ENCODE measurements around the gene OR51T1. TPM values are rescaled to one million over a fixed set of nuclear protein-coding genes. Genes with fewer than 3 reads are reported as not detected.

The OR51T1 gene
- total and polyA plus RNA-seq, 2 donors (not counting 3 experiments of a cell fraction or from before 2014, with no cell fraction given) = not detected

DNA sequence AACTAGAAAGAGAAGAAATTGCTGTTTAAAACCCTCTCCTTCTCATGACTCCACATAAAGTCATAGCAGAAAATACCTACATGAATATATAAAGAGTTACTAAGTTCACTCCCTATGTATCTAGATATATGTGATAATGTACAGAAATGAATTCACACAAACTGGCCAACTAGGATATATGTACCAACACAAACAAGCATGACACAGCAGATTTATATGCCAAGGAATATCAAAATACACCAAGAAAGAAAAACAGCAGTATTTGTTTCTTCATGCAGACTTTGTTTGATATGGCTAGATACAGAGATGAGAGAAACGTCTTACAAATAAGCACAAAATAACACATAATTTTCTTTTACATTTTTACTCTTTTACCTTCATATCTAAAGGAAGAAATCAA lies 40.6 kb downstream of the OR51T1 start:
- Histone ChIP-seq H3K4me2 (ENCODE audit: insufficient read depth, low read length) (no peak overlapping the region), H3K27ac (ENCODE audit: insufficient read depth, low read depth, low read length) (no peak overlapping the region), H3K9me3 (replicated peaks; ENCODE audit: control insufficient read depth, insufficient read depth, low read length) (no peaks in the 10 kb centered on the region), H2AFZ (ENCODE audit: low read depth, low read length) (no peak overlapping the region), H3K79me2 (ENCODE audit: control insufficient read depth, insufficient read depth, low read length) (no peaks in the 10 kb centered on the region), H4K20me1 (replicated peaks; ENCODE audit: control insufficient read depth, extremely low read depth, insufficient read depth, low read length) (no peaks in the 10 kb centered on the region), H3K4me3 (replicated peaks in 1 of 3; ENCODE audit: insufficient read depth in 1 of 3, low read depth in 1 of 3, low read length in 3 of 3) (no peak overlapping the region), H3K9me1 (replicated peaks; ENCODE audit: control insufficient read depth, extremely low read depth, insufficient read depth, low read length) (no peaks in the 10 kb centered on the region), H3K27me3 (ENCODE audit: control insufficient read depth in 2 of 2, insufficient read depth in 2 of 2, low read length in 2 of 2) (no peaks in the 10 kb centered on the region), H3K9ac (replicated peaks; ENCODE audit: extremely low read depth, insufficient read depth, low read length) (no peak overlapping the region), H3K4me1 (ENCODE audit: control insufficient read depth, extremely low read depth, insufficient read depth, low read length) (no peaks in the 10 kb centered on the region), H3K36me3 (ENCODE audit: control insufficient read depth in 2 of 2, extremely low read depth in 1 of 2, insufficient read depth in 2 of 2, low read length in 2 of 2) (no peaks in the 10 kb centered on the region)
- TF ChIP-seq MYC (IDR thresholded peaks at IDR 0.05; ENCODE audit: low read depth, low read length) (no peak), EZH2 (IDR thresholded peaks at IDR 0.05; ENCODE audit: borderline replicate concordance, low read depth, low read length, severe bottlenecking) (no peak), FOS (IDR thresholded peaks at IDR 0.05; ENCODE audit: borderline replicate concordance, insufficient read depth, low read length) (no peak), POLR2A (IDR thresholded peaks at IDR 0.05; ENCODE audit: low read depth, low read length) (no peak), CTCF (IDR thresholded peaks at IDR 0.05; ENCODE audit: extremely low read depth in 1 of 2, insufficient read depth in 1 of 2, low read depth in 1 of 2, low read length in 2 of 2) (no peak), GATA2 (IDR thresholded peaks at IDR 0.05; ENCODE audit: insufficient read depth, insufficient read length, low read depth, low read length) (no peak), POLR2AphosphoS5 (IDR thresholded peaks at IDR 0.05; ENCODE audit: insufficient read depth, low read depth, low read length) (no peak), JUN (IDR thresholded peaks at IDR 0.05; ENCODE audit: borderline replicate concordance, insufficient read depth, insufficient read length, low read depth) (no peak)
- TF ChIP-seq, protein P1, sequence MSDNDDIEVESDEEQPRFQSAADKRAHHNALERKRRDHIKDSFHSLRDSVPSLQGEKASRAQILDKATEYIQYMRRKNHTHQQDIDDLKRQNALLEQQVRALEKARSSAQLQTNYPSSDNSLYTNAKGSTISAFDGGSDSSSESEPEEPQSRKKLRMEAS (IDR thresholded peaks at IDR 0.05; ENCODE audit: insufficient read depth, insufficient read length) = no peak
- dilution Hi-C loops (cut with MboI; ENCODE audit: extremely low pct_ligation_motif_present, low sequenced_read_pairs) (no loop called here), intact Hi-C loops (cut with micrococcal nuclease) (no loop called here)
- ChIA-PET CTCF (no interaction called here), POLR2A (no interaction called here)
- FAIRE-seq = no peak
- no peak for DNase-seq (ENCODE audit: low read depth, low spot score)
- no TSS peak for BruUV-seq (replicated peaks)

Measured in endothelial cell of umbilical vein (primary cell).